ENCODE data around the gene TMEM126B.
A peak's percentile ranks its signal among the peaks of the same experiment; 100 is the strongest.
"Not testable (repeated sequence)": the region's sequence is repeated elsewhere in the genome, so short reads cannot be mapped to it uniquely, and the experiment has no call there.

TMEM126B gene

DNA sequence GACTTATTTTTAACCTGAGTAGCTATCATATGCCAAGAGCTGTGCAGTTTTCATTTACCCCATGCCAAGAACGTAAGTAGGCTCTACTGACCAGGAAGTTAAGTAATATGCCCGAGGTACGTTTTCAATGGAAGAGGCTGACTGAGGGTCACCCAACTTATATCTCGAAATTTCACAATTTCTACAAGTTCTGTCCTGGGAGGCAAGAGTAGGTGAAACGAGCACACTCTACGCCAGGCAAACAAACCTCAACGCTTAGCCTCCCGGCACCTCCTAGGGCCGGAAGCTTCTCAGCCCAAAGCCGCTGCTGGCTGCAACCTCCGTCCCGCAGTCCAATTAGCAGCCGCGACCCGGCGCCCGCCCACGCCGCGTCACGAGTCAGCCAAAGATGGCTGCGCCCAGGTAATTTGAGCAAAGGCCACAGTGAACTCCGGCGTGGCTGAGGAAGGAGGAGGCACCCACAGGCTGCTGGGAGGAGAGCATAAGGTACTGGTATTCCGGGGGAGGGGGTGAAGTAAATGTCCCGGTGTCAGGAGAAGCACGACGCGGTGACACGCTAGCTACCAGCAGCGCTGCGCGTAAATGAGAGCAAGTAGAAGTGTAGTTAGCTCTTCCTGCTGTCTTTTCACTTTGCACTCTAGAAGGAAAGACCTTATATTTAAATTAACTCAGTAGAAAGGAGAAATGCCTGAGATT lies 19.4 kb downstream of the TMEM126B start, which contains the start of gene TMEM126A:
Gene TMEM126A, plus strand, starts transcription at position 364 of the 696 bp plus-strand sequence. CDS start 2,289 bp downstream, outside the sequence.
- DNase-seq, result peak; percentile 94

DNA sequence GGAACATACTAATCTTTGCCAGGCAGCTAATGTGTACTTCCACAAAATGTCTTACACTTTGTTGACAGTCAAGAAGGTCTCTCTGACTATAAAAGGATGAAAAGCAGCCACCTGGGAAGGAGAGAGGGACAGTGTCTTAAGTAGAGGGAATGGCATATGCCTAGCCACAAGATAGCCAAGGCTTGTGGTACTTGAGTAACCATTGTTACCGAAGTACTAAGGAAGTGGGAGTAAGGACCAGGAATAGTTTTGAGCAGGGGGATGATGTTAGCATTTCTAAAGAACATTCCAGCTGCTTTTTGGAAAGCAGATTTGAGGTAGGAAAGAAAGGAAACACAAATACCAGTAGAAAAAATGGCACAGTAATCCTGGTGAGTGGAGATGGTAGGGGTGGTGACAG lies 22.7 kb downstream of the TMEM126B start:
- DNase-seq, result no peak

DNA sequence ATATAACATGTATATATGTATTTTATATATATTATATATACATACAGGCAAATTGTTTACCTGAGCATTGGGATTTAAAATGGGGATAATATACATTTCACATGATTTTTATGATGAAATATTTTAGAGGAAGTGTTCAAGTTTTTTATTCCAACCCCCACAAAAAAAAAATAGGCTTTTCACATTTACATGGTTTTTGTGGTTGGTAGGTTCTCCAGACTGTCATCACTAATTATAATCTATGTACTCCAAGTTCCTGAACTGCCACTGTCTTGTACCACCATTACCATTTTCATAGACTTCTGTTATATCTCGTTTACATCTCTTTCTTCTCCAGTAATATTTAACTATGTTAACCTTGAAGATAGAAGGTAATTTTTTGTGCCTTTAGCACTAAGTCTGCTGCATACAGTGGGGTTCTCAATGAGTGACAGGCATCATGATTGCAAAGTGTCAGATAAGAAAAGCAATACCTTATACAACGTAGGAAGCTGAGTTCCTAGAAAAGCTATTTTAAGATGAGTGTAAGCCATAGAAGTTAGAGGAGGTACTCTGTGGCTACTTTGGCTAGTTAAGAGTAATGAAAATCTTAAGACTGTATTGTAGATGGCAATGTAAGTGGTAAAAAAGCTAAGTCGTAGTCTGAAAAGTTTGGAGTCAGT lies 24.5 kb downstream of the TMEM126B start:
- DNase-seq, result no peak

DNA sequence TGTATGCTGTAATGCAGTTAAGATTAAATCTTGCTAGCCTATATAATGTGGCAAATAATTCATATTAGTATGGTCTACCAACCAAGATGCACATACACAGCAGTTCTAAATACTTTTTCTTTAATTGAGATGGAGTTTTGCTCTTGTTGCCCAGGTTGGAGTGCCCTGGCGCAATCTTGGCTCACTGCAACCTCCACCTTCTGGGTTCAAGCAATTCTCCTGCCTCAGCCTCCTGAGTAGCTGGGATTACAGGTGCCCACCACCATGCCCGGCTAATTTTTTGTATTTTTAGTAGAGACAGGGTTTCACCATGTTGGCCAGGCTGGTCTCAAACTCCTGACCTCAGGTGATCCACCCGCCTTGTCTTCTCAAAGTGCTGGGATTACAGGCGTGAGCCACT lies 25.9 kb downstream of the TMEM126B start:
- DNase-seq, result not testable (repeated sequence)

DNA sequence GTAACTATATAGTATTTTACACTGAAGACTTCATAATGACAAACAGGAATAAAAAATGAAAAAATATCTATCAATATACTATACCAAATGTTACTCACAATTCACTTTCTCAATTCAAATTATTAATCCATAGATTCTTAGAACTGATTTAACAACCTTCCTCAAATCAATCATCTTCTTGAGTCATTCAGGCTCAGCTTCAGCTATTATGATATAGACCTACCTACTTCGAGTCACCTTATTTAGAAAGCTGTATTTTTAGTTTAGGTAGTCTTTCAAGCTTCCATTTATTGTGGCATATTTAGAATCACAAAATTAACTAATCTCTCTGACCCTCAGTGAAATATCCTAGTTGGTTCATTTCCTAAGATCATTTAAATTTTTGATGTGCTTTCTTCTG lies 28.4 kb downstream of the TMEM126B start:
- no peak for DNase-seq

DNA sequence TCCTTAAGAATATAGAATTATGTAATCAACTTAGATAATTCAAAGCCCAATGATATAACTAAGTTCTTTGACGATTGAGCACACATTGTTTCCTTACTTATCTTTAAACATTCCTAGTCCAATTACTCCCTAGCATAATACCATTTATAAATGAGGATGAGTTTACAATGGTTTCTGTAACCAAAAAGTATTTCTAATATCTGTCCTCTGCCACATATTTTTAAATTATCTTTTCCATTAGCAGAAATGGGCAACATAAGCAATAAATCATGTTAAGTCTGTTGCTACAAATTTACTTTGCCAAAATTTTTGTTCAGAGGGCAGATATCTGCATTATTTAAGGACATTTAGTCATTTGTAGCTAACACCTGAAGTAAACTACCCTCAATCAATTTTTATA lies 29.8 kb downstream of the TMEM126B start:
- no peak for DNase-seq

DNA sequence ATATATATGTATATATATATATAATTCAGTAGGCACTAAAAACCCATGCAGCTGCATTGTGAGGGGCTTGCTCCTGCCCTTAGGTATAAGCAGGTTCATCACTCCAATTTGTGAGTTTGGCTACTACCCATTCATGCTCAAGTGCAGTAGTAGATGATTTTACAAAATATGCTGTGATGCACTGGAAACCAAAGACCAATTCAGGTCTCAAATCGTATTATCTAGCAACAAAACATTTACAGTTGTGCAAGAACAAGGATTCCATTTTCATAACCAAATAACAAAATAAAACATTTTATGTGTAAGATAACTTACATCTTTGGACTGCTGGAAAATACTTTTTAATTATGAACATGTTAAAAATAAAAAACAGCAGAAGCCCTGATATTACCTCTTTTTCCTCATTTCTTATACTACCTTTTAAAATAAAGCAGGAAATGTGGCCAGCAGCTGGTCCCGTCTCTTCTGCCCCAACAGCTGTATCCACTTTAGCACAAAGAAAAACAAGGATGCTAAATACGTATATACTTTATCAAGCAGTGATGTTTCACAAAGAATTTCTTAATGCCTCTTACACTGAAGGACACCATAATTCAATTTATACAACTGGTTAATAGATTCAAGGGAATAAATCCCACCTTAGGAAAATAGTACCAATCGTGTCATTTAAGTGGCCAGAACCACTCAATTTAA lies 33.7 kb downstream of the TMEM126B start:
- no peak for DNase-seq

DNA sequence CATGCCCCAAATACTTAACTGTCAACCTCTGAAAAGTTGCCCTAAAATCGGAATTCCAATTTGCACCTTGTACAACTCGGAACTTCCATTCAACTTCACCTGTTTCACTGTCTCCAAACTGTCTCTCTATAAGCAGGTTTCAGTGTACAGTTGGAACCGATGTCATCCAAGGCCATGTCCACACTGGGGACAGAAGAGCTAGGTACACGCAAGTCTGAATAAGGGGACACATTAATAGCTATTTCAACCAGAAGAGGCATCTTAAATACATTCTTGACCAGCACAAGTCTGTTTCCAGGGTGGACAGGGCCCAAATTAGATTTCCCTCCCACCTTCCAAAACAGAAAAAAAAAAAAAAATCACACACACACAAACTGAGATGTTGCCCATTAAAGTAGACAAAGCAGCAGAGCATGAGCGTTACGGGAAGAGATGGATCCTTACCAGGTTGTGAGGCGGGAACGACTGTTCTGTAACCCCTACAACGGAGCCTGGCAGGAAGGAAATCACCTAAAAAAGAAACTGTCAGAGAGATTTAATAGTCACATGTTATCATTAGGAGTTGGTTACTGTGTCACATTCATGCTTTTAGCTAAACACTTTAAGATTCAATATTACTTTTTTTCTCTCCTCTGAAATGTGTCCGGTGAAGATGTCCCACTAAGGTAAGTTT lies 34.8 kb downstream of the TMEM126B start:
- no peak for DNase-seq

DNA sequence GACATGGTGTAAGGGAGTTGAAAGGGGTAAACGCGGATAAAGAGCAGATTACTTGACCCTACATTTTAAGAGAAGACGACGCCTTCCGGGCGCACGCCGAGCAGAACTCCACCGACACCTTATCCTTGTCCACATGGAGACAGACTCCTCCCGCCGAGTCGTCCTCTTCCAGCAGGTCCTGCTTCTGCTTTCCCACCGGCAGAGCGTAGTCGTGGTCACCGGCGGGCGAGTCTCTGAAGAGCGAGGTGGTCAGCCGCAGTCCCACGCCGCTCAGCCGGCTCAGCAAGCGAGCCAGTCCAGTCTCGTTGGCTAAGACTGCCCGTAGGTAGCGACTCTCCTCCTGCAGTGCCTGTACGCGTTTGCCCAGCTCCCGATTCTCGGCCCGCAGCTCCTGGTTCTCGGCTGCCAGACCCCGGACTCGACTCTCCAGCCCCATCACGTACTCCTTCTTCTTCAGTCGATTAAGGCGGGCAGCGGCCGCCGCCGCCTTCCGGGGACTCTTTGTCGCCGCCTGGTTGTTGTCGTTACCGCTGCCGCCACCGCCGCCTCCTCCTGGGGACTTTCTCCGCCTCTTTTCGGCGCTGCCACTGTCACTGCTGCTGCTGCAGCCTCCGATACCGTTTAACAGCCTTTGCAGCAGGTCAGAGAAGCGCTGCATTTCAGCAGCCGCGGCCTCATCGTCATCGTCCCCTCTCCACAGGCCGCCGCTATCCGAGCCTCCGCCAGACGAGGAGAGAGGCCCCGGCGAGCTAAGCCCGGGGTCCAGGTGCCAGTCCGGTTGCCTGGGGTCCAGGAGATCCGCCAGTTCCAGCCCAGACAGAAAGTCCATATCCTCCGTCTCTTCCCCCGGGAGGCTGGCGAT lies 35.6 kb downstream of the TMEM126B start:
- peak; percentile 88 to 91 for DNase-seq

DNA sequence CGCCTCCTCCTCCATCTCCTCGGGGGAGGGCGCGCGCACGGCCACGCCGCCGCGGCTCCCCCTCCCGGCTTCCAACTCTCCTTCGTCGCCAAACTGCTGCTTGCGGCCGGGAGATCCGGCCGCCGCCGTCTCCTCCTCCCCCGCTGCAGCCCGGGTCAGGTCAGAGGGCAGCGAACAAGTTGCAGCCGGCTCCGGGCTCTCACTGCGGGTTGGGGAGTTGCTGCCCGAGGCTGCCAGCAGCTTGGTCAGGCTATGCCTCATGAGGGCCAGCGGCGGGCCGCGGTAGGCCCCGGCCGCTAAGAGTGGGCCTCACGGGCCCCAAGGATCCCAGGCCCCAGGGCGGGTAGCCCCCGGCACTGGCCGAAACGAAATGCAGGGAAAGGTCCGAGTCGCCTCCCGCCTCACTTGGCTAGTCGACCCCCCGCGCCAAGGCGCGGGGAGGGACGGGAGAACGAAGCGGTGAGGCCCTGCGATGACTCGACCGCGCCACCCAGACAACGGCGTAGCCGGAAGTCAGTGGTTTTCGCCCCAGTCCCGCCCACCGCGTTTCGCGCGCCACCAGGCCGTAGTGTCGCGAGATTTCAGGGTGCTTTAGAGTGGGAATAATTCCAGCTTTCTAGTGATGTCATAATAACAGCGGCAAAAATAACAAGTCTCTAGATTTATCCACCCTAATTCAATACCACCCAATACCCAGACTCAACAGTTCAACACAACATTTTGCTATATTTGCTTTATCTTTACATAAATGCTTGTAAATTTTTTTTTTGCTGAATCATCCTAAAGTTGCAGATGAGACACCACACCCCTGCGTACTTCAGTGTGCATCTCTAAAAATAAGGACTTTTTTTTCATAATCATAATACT lies 36.5 kb downstream of the TMEM126B start, which contains the start of gene CREBZF:
Gene CREBZF, minus strand, starts transcription at position 515 of the 867 bp plus-strand sequence. Its CDS starts 254 bp downstream, at position 261.
- DNase-seq, result peak; percentile 98 to 99

DNA sequence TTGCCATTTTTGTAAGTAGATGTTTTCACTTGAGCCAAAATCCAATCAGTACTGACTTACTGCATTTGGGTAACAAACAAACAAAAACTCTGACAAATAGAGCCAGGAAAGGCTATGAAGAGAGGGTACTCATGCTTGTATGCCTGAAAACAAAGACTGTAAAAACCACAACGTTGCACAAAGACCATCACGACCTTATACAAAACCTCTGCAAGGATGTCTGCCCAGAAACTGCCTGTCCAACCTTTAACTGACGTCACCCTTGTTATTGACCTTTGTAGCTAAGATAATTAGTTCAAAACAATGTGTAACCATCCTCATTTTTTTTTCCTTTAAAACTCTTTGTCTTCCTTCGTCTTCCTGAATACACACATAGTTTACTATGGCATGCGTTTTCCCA lies 37.3 kb downstream of the TMEM126B start:
- no peak for DNase-seq

DNA sequence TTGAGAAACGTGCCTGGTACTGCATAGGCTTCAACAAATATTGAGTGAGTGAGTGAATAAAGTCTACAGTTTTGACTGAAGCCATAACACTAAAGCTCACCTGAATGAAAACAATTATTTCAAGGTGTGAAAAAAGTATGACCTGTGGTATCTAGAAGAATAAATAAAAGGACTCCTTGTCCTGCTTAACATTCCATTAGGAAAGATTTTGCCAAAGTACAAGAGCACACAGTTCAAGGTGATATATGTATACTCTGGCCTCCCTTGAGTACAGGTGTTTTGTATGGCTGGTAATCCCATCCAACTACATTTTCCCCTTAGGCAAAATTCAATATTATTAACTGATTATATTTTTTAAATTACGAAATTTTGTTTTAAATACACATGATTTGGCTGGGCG lies 38.3 kb downstream of the TMEM126B start:
- no peak for DNase-seq

DNA sequence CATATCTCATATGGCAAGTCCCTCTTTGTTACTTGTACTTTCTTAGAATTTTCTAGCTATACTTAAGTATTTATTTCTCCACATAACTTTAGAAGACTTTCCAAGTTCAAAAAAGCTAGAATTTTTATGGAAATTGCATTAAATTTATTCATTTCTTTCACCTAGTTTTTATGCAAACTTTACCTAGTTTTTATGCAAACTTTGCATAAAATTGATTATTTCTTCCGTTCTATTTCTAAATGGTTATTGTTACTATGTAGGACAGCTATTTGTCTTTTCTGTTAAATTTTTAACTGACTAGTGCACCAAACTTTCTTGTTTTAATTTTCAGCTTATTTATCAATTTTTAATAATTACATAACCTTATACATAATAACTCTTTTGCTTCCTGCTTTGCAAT lies 39.8 kb downstream of the TMEM126B start:
- DNase-seq, result no peak

DNA sequence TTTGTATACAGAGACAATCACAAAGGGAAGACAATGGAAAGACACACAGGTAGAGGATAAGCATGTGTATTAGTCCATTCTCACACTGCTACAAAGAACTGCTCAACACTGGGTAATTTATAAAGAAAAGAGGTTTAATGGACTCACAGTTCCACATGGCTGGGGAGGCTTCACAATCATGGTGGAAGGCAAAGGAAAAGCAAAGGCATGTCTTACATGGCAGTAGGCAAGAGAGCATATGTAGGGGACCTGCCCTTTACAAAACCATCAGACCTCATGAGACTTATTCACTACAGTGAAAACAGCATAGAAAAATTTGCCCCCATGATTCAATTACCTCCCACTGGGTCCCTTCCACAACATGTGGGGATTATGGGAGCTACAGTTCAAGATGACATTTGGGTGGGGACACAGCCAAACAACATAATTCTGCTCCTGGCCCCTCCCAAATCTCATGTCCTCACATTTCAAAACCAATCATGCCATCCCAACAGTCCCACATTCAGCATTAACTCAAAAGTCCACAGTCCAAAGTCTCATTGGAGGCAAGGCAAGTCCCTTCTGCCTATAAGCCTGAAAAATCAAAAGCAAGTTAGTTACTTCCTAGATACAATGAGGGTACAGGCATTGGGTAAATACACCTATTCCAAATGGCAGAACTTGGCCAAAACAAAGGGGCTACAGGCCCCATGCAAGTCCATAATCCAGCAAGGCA lies 42.7 kb downstream of the TMEM126B start:
- DNase-seq, result not testable (repeated sequence)

DNA sequence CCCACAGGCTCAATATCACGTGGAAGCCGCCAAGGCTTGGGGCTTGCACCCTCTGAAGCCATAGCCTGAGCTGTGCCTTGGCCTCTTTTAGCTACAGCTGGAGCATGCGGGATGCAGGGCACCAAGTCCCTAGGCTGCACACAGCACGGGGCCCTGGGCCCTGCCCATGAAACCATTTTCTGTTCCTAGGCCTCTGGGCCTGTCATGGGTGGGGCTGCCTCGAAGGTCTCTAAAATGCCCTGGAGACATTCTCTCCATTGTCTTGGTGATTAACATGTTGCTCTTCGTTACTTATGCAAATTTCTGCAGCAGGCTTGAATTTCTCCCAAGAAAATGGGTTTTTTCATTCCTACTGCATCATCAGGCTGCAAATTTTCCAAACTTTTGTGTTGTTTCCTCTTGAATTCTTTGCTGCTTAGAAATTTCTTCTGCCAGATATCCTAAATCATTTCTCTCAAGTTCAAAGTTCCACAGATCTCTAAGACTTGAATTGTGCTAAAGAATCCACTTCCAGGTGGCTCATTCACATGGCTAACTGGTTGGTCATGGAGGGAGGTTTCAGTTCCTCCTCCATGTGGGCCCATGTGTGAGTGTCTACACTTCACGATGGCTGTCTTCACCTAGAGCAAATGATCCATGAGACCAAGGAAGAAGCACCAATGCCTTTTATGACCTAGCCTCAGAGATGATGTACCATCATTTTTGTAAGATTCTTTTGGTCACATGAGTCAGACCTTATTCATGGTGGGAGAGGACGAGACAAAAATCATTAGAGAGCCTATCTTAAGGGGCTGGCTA lies 43.9 kb downstream of the TMEM126B start:
- DNase-seq, result no peak

DNA sequence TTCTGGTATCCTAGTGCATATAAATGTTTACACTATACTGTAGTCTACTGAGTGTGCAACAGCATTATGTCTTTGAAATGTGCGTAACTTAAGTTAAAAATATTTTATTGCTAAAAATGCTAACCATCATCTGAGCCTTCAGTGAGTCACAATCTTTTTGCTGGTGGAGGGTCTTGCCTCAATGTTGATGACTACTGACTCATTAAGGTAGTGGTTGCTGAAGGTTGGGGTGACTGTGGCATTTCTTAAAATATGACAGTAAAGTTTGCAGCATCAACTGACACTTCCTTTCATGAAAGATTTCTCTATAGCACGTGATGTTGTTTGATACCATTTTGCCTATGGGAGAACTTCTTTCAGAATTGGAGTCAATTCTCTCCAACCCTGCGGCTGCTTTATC lies 45.0 kb downstream of the TMEM126B start:
- DNase-seq, result no peak

DNA sequence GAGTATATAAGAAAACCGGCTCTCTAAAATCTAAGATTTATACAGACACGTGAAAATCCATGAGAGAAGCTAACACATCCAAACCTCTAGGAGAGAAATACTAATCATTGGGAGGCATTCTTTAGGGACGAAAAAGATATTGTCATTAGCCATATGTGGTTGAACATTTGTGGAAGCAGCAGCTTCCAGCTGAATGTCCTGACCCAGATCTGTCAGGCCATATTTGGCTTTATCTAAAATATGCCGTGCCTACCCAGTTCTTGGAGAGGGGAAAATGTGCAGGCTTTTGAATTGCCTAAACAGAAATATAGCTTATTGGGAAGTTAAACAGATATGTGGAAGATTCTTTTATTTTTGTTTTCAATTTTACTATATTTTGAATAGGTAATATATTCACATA lies 51.2 kb downstream of the TMEM126B start:
- DNase-seq, result no peak

DNA sequence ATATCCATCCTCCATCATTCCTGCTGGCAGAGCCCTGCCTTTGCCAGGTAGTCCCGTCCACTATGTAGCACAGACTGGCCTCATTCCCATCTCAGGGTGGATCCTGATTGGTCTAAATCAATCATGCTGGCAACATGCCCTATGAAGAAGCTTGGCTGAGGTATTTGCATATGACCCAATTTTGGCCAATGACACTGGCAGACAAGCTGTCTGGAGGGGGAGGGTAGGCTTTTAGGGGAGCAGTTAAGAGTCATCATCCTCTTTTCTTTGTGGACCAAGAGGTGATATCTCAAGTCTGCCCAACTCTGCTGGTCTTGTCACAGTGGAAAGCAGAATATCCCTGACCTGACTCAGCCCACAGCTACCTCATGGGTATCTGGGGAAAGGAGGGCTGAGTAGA lies 52.5 kb downstream of the TMEM126B start:
- no peak for DNase-seq
